ENCODE data around the gene FRAS1. TPM values are rescaled to one million over a fixed set of nuclear protein-coding genes. Genes with fewer than 3 reads are reported as not detected.
"Not testable (repeated sequence)": the region's sequence is repeated elsewhere in the genome, so short reads cannot be mapped to it uniquely, and the experiment has no call there.

Gene FRAS1
- total and polyA plus RNA-seq, 5 donors from 2014 or later = not detected

- Mint-ChIP-seq H3K27me3 (peaks cover 5% of the 10 kb centered on the region), H3K4me1 (no peaks in the 10 kb centered on the region)
These were observed 193.4 kb downstream of the FRAS1 start for GRCh38 chr4:78250500-78250899.

GRCh38 chr4:78252773-78253172 lies 195.7 kb downstream of the FRAS1 start:
- not testable (repeated sequence) for H3K4me3 ChIP-seq (ENCODE audit: low read depth, low read length); ATAC-seq (ENCODE audit: low read depth in 2 of 2); H3K27me3 ChIP-seq (ENCODE audit: control insufficient read depth, insufficient read depth, low read length); H3K36me3 Mint-ChIP-seq; DNase-seq; H3K27ac ChIP-seq (ENCODE audit: insufficient read depth, low read length, poor library complexity, severe bottlenecking); H3K4me1 ChIP-seq (ENCODE audit: control insufficient read depth, insufficient read depth, low read length, poor library complexity, severe bottlenecking); H3K9me3 ChIP-seq (ENCODE audit: control insufficient read depth in 2 of 2, low read length in 2 of 2); H3K4me3 Mint-ChIP-seq; H3K27ac Mint-ChIP-seq; H3K4me1 Mint-ChIP-seq; H3K36me3 ChIP-seq (ENCODE audit: control insufficient read depth, insufficient read depth, low read length); H3K27me3 Mint-ChIP-seq
- H3K9me3 Mint-ChIP-seq = peaks cover 0 to 16% (median 6%) of the 10 kb centered on the region in 7 donors

More at GRCh38 chr4:78250500-78250899, 193.4 kb downstream of the FRAS1 start:
- Histone ChIP-seq H3K4me1 (ENCODE audit: control insufficient read depth, insufficient read depth, low read length, poor library complexity, severe bottlenecking) (no peaks in the 10 kb centered on the region), H3K4me3 (ENCODE audit: low read depth, low read length) (no peak overlapping the region), H3K36me3 (ENCODE audit: control insufficient read depth, insufficient read depth, low read length) (no peaks in the 10 kb centered on the region), H3K9me3 (ENCODE audit: control insufficient read depth in 2 of 2, low read length in 2 of 2) (peaks cover 0 to 3% of the 10 kb centered on the region in 2 experiments), H3K27me3 (ENCODE audit: control insufficient read depth, insufficient read depth, low read length) (peaks cover 3% of the 10 kb centered on the region), H3K27ac (ENCODE audit: insufficient read depth, low read length, poor library complexity, severe bottlenecking) (no peak overlapping the region)
- no peak overlapping the region for H3K4me3 Mint-ChIP-seq
- DNase-seq = no peak
- H3K9me3 Mint-ChIP-seq = peaks cover 0 to 16% (median 6%) of the 10 kb centered on the region in 7 donors
- no peaks in the 10 kb centered on the region for H3K36me3 Mint-ChIP-seq
- no peak overlapping the region for H3K27ac Mint-ChIP-seq
- ATAC-seq (ENCODE audit: low read depth in 2 of 2) = no peak

- no peak overlapping the region for H3K4me3 Mint-ChIP-seq
- no peaks in the 10 kb centered on the region for H3K4me1 Mint-ChIP-seq
- ATAC-seq (ENCODE audit: low read depth in 2 of 2) = no peak
- H3K27ac Mint-ChIP-seq = no peak overlapping the region
- H3K36me3 Mint-ChIP-seq = no peaks in the 10 kb centered on the region
- peaks cover 0 to 16% (median 6%) of the 10 kb centered on the region in 7 donors for H3K9me3 Mint-ChIP-seq
- no peaks in the 10 kb centered on the region for H3K27me3 ChIP-seq (ENCODE audit: control insufficient read depth, insufficient read depth, low read length)
- no peak overlapping the region for H3K27ac ChIP-seq (ENCODE audit: insufficient read depth, low read length, poor library complexity, severe bottlenecking)
- no peaks in the 10 kb centered on the region for H3K4me1 ChIP-seq (ENCODE audit: control insufficient read depth, insufficient read depth, low read length, poor library complexity, severe bottlenecking)
- peaks cover 0 to 3% of the 10 kb centered on the region in 2 experiments for H3K9me3 ChIP-seq (ENCODE audit: control insufficient read depth in 2 of 2, low read length in 2 of 2)
- no peaks in the 10 kb centered on the region for H3K36me3 ChIP-seq (ENCODE audit: control insufficient read depth, insufficient read depth, low read length)
- DNase-seq = no peak
- no peak overlapping the region for H3K4me3 ChIP-seq (ENCODE audit: low read depth, low read length)
- H3K27me3 Mint-ChIP-seq = peaks cover 5% of the 10 kb centered on the region
These were observed 197.8 kb downstream of the FRAS1 start for GRCh38 chr4:78254893-78255292.

- no peaks in the 10 kb centered on the region for H3K4me1 ChIP-seq (ENCODE audit: control insufficient read depth, insufficient read depth, low read length, poor library complexity, severe bottlenecking)
- no peaks in the 10 kb centered on the region for H3K27me3 Mint-ChIP-seq
- no peaks in the 10 kb centered on the region for H3K36me3 Mint-ChIP-seq
- no peaks in the 10 kb centered on the region for H3K9me3 ChIP-seq (ENCODE audit: control insufficient read depth in 2 of 2, low read length in 2 of 2)
- H3K4me1 Mint-ChIP-seq = no peaks in the 10 kb centered on the region
- no peaks in the 10 kb centered on the region for H3K36me3 ChIP-seq (ENCODE audit: control insufficient read depth, insufficient read depth, low read length)
- no peak overlapping the region for H3K4me3 Mint-ChIP-seq
- no peak overlapping the region for H3K4me3 ChIP-seq (ENCODE audit: low read depth, low read length)
- H3K27me3 ChIP-seq (ENCODE audit: control insufficient read depth, insufficient read depth, low read length) = peaks cover 5% of the 10 kb centered on the region
- no peak for DNase-seq
- no peak for ATAC-seq (ENCODE audit: low read depth in 2 of 2)
- no peak overlapping the region for H3K27ac Mint-ChIP-seq
- no peak overlapping the region for H3K27ac ChIP-seq (ENCODE audit: insufficient read depth, low read length, poor library complexity, severe bottlenecking)
- peaks cover 2 to 14% (median 4%) of the 10 kb centered on the region in 7 donors for H3K9me3 Mint-ChIP-seq
These were observed 207.9 kb downstream of the FRAS1 start for GRCh38 chr4:78265006-78265405.

- no peaks in the 10 kb centered on the region for H3K9me3 ChIP-seq (ENCODE audit: control insufficient read depth in 2 of 2, low read length in 2 of 2)
- peaks cover 5% of the 10 kb centered on the region for H3K27me3 ChIP-seq (ENCODE audit: control insufficient read depth, insufficient read depth, low read length)
- DNase-seq = no peak
- Mint-ChIP-seq H3K9me3 (peaks cover 0 to 8% (median 3%) of the 10 kb centered on the region in 7 donors), H3K27me3 (no peaks in the 10 kb centered on the region), H3K36me3 (no peaks in the 10 kb centered on the region), H3K4me1 (no peaks in the 10 kb centered on the region), H3K27ac (no peak overlapping the region), H3K4me3 (no peak overlapping the region)
- ATAC-seq (ENCODE audit: low read depth in 2 of 2) = no peak
- H3K4me1 ChIP-seq (ENCODE audit: control insufficient read depth, insufficient read depth, low read length, poor library complexity, severe bottlenecking) = no peaks in the 10 kb centered on the region
- H3K36me3 ChIP-seq (ENCODE audit: control insufficient read depth, insufficient read depth, low read length) = no peaks in the 10 kb centered on the region
- H3K27ac ChIP-seq (ENCODE audit: insufficient read depth, low read length, poor library complexity, severe bottlenecking) = no peak overlapping the region
- no peak overlapping the region for H3K4me3 ChIP-seq (ENCODE audit: low read depth, low read length)
These were observed 210.7 kb downstream of the FRAS1 start for GRCh38 chr4:78267790-78268189.

- no peak for DNase-seq
- Histone ChIP-seq H3K27ac (ENCODE audit: insufficient read depth, low read length, poor library complexity, severe bottlenecking) (no peak overlapping the region), H3K9me3 (ENCODE audit: control insufficient read depth in 2 of 2, low read length in 2 of 2) (no peaks in the 10 kb centered on the region), H3K27me3 (ENCODE audit: control insufficient read depth, insufficient read depth, low read length) (peaks cover 3% of the 10 kb centered on the region), H3K4me3 (ENCODE audit: low read depth, low read length) (no peak overlapping the region), H3K36me3 (ENCODE audit: control insufficient read depth, insufficient read depth, low read length) (no peaks in the 10 kb centered on the region), H3K4me1 (ENCODE audit: control insufficient read depth, insufficient read depth, low read length, poor library complexity, severe bottlenecking) (no peaks in the 10 kb centered on the region)
- Mint-ChIP-seq H3K4me3 (no peak overlapping the region), H3K27me3 (no peaks in the 10 kb centered on the region), H3K9me3 (peaks cover 0 to 8% (median 0%) of the 10 kb centered on the region in 7 donors), H3K36me3 (no peaks in the 10 kb centered on the region), H3K4me1 (no peaks in the 10 kb centered on the region), H3K27ac (no peak overlapping the region)
- no peak for ATAC-seq (ENCODE audit: low read depth in 2 of 2)
These were observed 211.5 kb downstream of the FRAS1 start for GRCh38 chr4:78268597-78268996.

- not testable (repeated sequence) for DNase-seq; H3K4me1 ChIP-seq (ENCODE audit: control insufficient read depth, insufficient read depth, low read length, poor library complexity, severe bottlenecking); H3K36me3 ChIP-seq (ENCODE audit: control insufficient read depth, insufficient read depth, low read length); H3K4me1 Mint-ChIP-seq; H3K27ac ChIP-seq (ENCODE audit: insufficient read depth, low read length, poor library complexity, severe bottlenecking); H3K36me3 Mint-ChIP-seq; H3K9me3 ChIP-seq (ENCODE audit: control insufficient read depth in 2 of 2, low read length in 2 of 2); H3K4me3 Mint-ChIP-seq; H3K27me3 Mint-ChIP-seq; H3K27me3 ChIP-seq (ENCODE audit: control insufficient read depth, insufficient read depth, low read length); H3K4me3 ChIP-seq (ENCODE audit: low read depth, low read length); ATAC-seq (ENCODE audit: low read depth in 2 of 2); H3K27ac Mint-ChIP-seq; H3K9me3 Mint-ChIP-seq
These were observed 218.3 kb downstream of the FRAS1 start for GRCh38 chr4:78275450-78275849.

- no peaks in the 10 kb centered on the region for H3K36me3 Mint-ChIP-seq
- ATAC-seq (ENCODE audit: low read depth in 2 of 2) = no peak
- no peak overlapping the region for H3K4me3 Mint-ChIP-seq
- Histone ChIP-seq H3K4me3 (ENCODE audit: low read depth, low read length) (no peak overlapping the region), H3K27me3 (ENCODE audit: control insufficient read depth, insufficient read depth, low read length) (no peaks in the 10 kb centered on the region), H3K9me3 (ENCODE audit: control insufficient read depth in 2 of 2, low read length in 2 of 2) (no peaks in the 10 kb centered on the region), H3K4me1 (ENCODE audit: control insufficient read depth, insufficient read depth, low read length, poor library complexity, severe bottlenecking) (no peaks in the 10 kb centered on the region), H3K27ac (ENCODE audit: insufficient read depth, low read length, poor library complexity, severe bottlenecking) (no peak overlapping the region), H3K36me3 (ENCODE audit: control insufficient read depth, insufficient read depth, low read length) (no peaks in the 10 kb centered on the region)
- H3K9me3 Mint-ChIP-seq = peaks cover 0 to 2% (median 0%) of the 10 kb centered on the region in 7 donors
- H3K27ac Mint-ChIP-seq = no peak overlapping the region
- H3K27me3 Mint-ChIP-seq = no peaks in the 10 kb centered on the region
- H3K4me1 Mint-ChIP-seq = no peaks in the 10 kb centered on the region
- DNase-seq = no peak
These were observed 229.2 kb downstream of the FRAS1 start for GRCh38 chr4:78286281-78286680.

All from CD4-positive, CD25-positive, alpha-beta regulatory T cell (primary cell).